Hepatocyte (in vitro differentiated cells): Measurements from ENCODE around the gene AFAP1.

Source experiments
- EZH2 ChIP-seq: fragments of 200-600 bp; sonication (generic); IDR thresholded peaks from 2 replicates; pipeline ENCODE4 v1.6.1; 2016; ENCODE audit warnings: antibody characterized with exemption, mild to moderate bottlenecking, borderline replicate concordance
- EZH2phosphoT487 ChIP-seq: fragments of 200-600 bp; sonication (generic); IDR thresholded peaks from one replicate; pipeline ENCODE4 v1.6.1; 2018; ENCODE audit warnings: antibody characterized with exemption, mild to moderate bottlenecking, low read depth, moderate library complexity; ENCODE audit not compliant: unreplicated experiment, severe bottlenecking

DNA sequence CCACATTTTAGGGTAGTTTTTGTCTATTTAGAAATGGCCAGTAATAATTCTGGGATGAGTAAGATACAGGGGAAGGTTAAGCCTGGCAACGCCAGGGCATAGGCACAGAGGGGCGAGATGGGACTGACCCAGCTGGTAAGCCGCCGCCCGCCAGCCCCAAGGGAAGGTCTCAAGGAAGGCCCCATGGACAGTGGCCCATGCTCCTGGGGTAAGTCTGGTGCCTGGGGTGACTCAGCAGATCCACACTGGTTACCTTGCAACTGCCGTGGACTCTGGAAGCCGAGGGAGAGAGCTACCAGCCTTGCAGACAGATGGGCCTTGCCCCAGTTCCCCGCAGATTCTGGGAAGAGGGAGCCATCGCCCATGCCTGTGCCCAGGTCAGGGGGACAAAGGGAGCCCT, 179.4 kb downstream of the AFAP1 start:
- TF ChIP-seq EZH2phosphoT487 = no peak
- no peak for TF ChIP-seq EZH2
